Caco-2 (cell line): ENCODE results near the gene DIAPH3. TPM values are rescaled to one million over a fixed set of nuclear protein-coding genes. Genes with fewer than 3 reads are reported as not detected.

Source experiments
- BruUV-seq: library from RNA; stranded (reverse); fragments of 400-500 nt; replicated peaks from 2 replicates; lab custom pipeline; 2021; lab: Mats Ljungman, UMichigan
- CTCF ChIA-PET: fragments of 300-600 bp; sonication (Branson Sonifier 250); formaldehyde crosslinking; loops from one replicate; lab custom pipeline; 2022; ENCODE audit warnings: antibody characterized with exemption; lab: Charles Lee
- POLR2A ChIA-PET: fragments of 300-600 bp; sonication (Branson Sonifier 250); formaldehyde crosslinking; loops from one replicate; lab custom pipeline; 2022; ENCODE audit warnings: antibody characterized with exemption; lab: Charles Lee
- DNase-seq, 2 experiments: peaks; one replicate each; pipeline versions ENCODE4 v3.0.0 to v3.0.0-alpha.2; 2020 to 2022
- H3K27me3 ChIP-seq: replicated peaks from 2 replicates; pipeline ENCODE4 v1.6.0; 2011; ENCODE audit warnings: low read length; ENCODE audit not compliant: control insufficient read depth, insufficient read depth
- H3K36me3 ChIP-seq: 2 replicates; pipeline ENCODE4 v1.5.1; 2011; ENCODE audit warnings: low read length; ENCODE audit not compliant: control insufficient read depth, insufficient read depth
- H3K4me1 ChIP-seq: fragments of 250-450 bp; sonication (Bioruptor Pico); 2 replicates; pipeline ENCODE4 v1.5.1; 2020; ENCODE audit warnings: mild to moderate bottlenecking
- H3K4me3 ChIP-seq: 2 replicates; pipeline ENCODE4 v1.5.1; 2011; ENCODE audit warnings: low read depth, mild to moderate bottlenecking, control low read depth, low read length
- H3K9me3 ChIP-seq: fragments of 250-450 bp; sonication (Bioruptor Pico); 2 replicates; pipeline ENCODE4 v1.5.1; 2020; ENCODE audit warnings: mild to moderate bottlenecking, moderate library complexity
- H3K27ac Mint-ChIP-seq: one replicate; pipeline ENCODE4 v1.8.0; 2022; ENCODE audit warnings: mixed read lengths; ENCODE audit not compliant: unreplicated experiment
- H3K27me3 Mint-ChIP-seq: one replicate; pipeline ENCODE4 v1.8.0; 2022; ENCODE audit warnings: mixed read lengths; ENCODE audit not compliant: insufficient read depth, unreplicated experiment
- H3K36me3 Mint-ChIP-seq: one replicate; pipeline ENCODE4 v1.8.0; 2022; ENCODE audit warnings: mild to moderate bottlenecking, mixed read lengths; ENCODE audit not compliant: insufficient read depth, unreplicated experiment
- H3K4me1 Mint-ChIP-seq: one replicate; pipeline ENCODE4 v1.8.0; 2022; ENCODE audit warnings: low read depth, mixed read lengths; ENCODE audit not compliant: unreplicated experiment
- H3K4me3 Mint-ChIP-seq: one replicate; pipeline ENCODE4 v1.8.0; 2022; ENCODE audit warnings: mild to moderate bottlenecking, moderate library complexity, mixed read lengths; ENCODE audit not compliant: unreplicated experiment
- H3K9me3 Mint-ChIP-seq: one replicate; pipeline ENCODE4 v1.8.0; 2022; ENCODE audit warnings: mixed read lengths; ENCODE audit not compliant: unreplicated experiment
- intact Hi-C: fragments of 100-400 bp; cut with micrococcal nuclease; formaldehyde crosslinking; loops from one replicate; pipeline ENCODE4 v1.10.0; 2022; ENCODE audit not compliant: unreplicated experiment
- total RNA-seq: library from RNA; stranded (reverse); gene quantifications from 2 replicates; pipeline ENCODE4 v1.2.3, GENCODE V29; 2022
- TF ChIP-seq, protein P1 (sequence below), 2 experiments: fragments of 200-600 bp in 1 of 2; IDR thresholded peaks; 1 replicate in 1 of 2; 2 replicates in 1 of 2; pipeline versions ENCODE4 v1.5.1 to v1.8.0; 2011 to 2022; ENCODE audit warnings: antibody characterized with exemption in 1 of 2, control low read depth in 1 of 2, inconsistent platforms in 1 of 2, low read depth in 1 of 2, low read length in 1 of 2, mild to moderate bottlenecking in 1 of 2, moderate library complexity in 1 of 2; ENCODE audit not compliant: insufficient read depth in 1 of 2, severe bottlenecking in 1 of 2, unreplicated experiment in 1 of 2

Gene DIAPH3
- total RNA-seq, 1 experiment from 2014 or later: 60.6 TPM

DNA sequence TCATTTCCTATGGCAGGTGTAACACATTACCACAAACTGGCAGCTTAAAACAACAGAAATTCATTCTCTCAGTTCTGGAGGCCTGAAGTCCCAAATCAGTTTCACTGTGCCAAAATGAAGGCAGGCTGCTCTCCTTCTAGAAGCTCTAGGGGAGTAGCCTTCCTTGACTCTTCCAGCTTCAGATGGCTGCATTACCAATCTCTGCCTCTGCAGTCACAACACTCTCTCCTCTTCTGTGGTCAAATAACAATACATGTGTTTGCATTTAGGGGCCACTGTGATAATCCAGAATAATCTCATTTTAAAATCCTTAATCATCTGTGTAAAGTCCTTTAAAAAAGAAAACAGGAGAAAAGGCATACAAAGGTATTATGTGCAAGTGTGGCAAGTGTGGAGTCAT lies 7.8 kb downstream of the DIAPH3 start:
- Mint-ChIP-seq H3K9me3 (no peaks in the 10 kb centered on the region), H3K27ac (no peak overlapping the region), H3K4me3 (no peak overlapping the region), H3K4me1 (peaks cover 10% of the 10 kb centered on the region), H3K36me3 (peaks cover 51% of the 10 kb centered on the region), H3K27me3 (no peaks in the 10 kb centered on the region)
- intact Hi-C loops: no loop called here
- 0 out of 2 replicates have a peak, but pooled peaks cover 3% of the 10 kb centered on the region for H3K9me3 ChIP-seq
- peaks cover 30% of the 10 kb centered on the region; the same call in 1 of the 2 replicates for H3K4me1 ChIP-seq
- DNase-seq: no peak
- ChIA-PET CTCF (interaction anchor here (0.9 kb wide), 1 partner anchor 71 kb away, joined by 3 read pairs; no protein-coding TSS in a partner anchor), POLR2A (no interaction called here)
- H3K27me3 ChIP-seq: no peaks in the 10 kb centered on the region
- TF ChIP-seq, protein P1, sequence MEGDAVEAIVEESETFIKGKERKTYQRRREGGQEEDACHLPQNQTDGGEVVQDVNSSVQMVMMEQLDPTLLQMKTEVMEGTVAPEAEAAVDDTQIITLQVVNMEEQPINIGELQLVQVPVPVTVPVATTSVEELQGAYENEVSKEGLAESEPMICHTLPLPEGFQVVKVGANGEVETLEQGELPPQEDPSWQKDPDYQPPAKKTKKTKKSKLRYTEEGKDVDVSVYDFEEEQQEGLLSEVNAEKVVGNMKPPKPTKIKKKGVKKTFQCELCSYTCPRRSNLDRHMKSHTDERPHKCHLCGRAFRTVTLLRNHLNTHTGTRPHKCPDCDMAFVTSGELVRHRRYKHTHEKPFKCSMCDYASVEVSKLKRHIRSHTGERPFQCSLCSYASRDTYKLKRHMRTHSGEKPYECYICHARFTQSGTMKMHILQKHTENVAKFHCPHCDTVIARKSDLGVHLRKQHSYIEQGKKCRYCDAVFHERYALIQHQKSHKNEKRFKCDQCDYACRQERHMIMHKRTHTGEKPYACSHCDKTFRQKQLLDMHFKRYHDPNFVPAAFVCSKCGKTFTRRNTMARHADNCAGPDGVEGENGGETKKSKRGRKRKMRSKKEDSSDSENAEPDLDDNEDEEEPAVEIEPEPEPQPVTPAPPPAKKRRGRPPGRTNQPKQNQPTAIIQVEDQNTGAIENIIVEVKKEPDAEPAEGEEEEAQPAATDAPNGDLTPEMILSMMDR (IDR thresholded peaks at IDR 0.05; ENCODE audit: insufficient read depth in 1 of 2, low read depth in 1 of 2, low read length in 1 of 2, severe bottlenecking in 1 of 2, unreplicated experiment in 1 of 2): peak in 1 of 2 experiments; percentile 14
- BruUV-seq: no TSS peak
- no peak overlapping the region for H3K4me3 ChIP-seq
- no peaks in the 10 kb centered on the region for H3K36me3 ChIP-seq

DNA sequence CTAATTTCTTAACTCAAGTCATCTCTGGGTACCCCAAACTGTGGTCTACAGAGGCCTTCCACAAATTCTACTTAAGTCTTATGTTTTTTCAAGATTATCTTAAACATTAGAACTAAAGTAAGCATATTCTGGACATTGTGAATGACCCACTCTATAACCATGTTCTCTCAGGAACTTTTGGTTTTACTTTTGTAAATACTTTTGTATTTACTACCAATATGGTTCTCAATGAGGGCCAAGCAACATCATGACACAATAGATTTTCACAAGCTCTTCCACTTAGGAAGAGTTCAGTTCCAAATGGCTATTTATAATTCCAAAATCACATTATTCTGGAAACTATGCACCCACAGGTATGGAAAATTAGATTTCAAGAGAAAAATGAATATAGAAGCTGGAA lies 10.8 kb downstream of the DIAPH3 start:
- peaks cover 23% of the 10 kb centered on the region for H3K4me1 Mint-ChIP-seq
- ChIA-PET CTCF (no interaction called here), POLR2A (no interaction called here)

DNA sequence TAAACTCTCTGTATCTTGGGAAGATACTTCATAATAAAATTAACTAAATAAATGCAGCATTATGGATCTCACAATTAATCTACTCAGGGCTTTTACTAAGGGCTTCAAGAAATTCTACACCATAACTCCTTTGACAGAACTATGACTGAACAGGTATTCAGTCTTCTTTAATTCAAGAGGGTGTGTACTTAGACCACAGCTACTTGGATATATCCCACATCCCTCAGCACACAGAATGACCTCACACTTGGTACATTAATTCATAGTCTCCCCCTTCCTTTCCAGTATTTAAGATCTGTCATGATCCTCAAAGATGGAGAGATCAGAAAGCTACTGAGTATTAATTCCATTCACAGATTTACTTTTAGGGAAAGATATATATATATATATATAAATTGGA lies 11.6 kb downstream of the DIAPH3 start:
- TF ChIP-seq, protein P1 (IDR thresholded peaks at IDR 0.05; ENCODE audit: insufficient read depth in 1 of 2, low read depth in 1 of 2, low read length in 1 of 2, severe bottlenecking in 1 of 2, unreplicated experiment in 1 of 2): no peak
- Mint-ChIP-seq H3K27me3 (no peaks in the 10 kb centered on the region), H3K27ac (no peak overlapping the region), H3K4me3 (no peak overlapping the region), H3K36me3 (peaks cover 15% of the 10 kb centered on the region), H3K4me1 (peaks cover 28% of the 10 kb centered on the region), H3K9me3 (no peaks in the 10 kb centered on the region)
- Histone ChIP-seq H3K9me3 (no peaks in the 10 kb centered on the region), H3K36me3 (no peaks in the 10 kb centered on the region), H3K4me1 (peaks cover 33% of the 10 kb centered on the region), H3K4me3 (no peak overlapping the region), H3K27me3 (no peaks in the 10 kb centered on the region)
- intact Hi-C loops: no loop called here
- no peak for DNase-seq
- ChIA-PET POLR2A (no interaction called here), CTCF (no interaction called here)
- no TSS peak for BruUV-seq

More for the DNA sequence above, 10.8 kb downstream of the DIAPH3 start:
- Mint-ChIP-seq H3K27me3 (no peaks in the 10 kb centered on the region), H3K9me3 (no peaks in the 10 kb centered on the region), H3K27ac (no peak overlapping the region), H3K4me3 (no peak overlapping the region), H3K36me3 (peaks cover 22% of the 10 kb centered on the region)
- H3K36me3 ChIP-seq: no peaks in the 10 kb centered on the region
- no TSS peak for BruUV-seq
- TF ChIP-seq, protein P1 (IDR thresholded peaks at IDR 0.05; ENCODE audit: insufficient read depth in 1 of 2, low read depth in 1 of 2, low read length in 1 of 2, severe bottlenecking in 1 of 2, unreplicated experiment in 1 of 2): no peak
- intact Hi-C loops: no loop called here
- H3K9me3 ChIP-seq: 0 out of 2 replicates have a peak, but pooled peaks cover 3% of the 10 kb centered on the region
- peaks cover 25% of the 10 kb centered on the region for H3K4me1 ChIP-seq
- no peak for DNase-seq
- no peak overlapping the region for H3K4me3 ChIP-seq
- no peaks in the 10 kb centered on the region for H3K27me3 ChIP-seq
